ENCODE results near the gene ZNF780B. TPM values are rescaled to one million over a fixed set of nuclear protein-coding genes. Genes with fewer than 3 reads are reported as not detected.

Gene ZNF780B
- 10.4 TPM for total RNA-seq

- Histone ChIP-seq H3K4me1 (ENCODE audit: insufficient read depth, low read length) (peaks cover 17% of the 10 kb centered on the region), H3K9me3 (ENCODE audit: low read depth, low read length) (peaks cover 16% of the 10 kb centered on the region), H3K4me3 (ENCODE audit: low read length) (peak within 1 kb of the TSS; percentile 60), H3K27me3 (ENCODE audit: insufficient read depth, low read length) (peaks cover 11% of the 10 kb centered on the region)
Measured at GRCh38 chr19:40055832-40056504, at the start of gene ZNF780B. ZNF780B (minus strand) TSS chr19:40056231; CDS start chr19:40050332, 5,899 bp downstream.

GRCh38 chr19:40104754-40105153, 48.7 kb upstream of the ZNF780B start:
- no peak overlapping the region for H3K4me3 ChIP-seq (ENCODE audit: low read length)
- H3K9me3 ChIP-seq (ENCODE audit: low read depth, low read length) = no peaks in the 10 kb centered on the region
- H3K27me3 ChIP-seq (ENCODE audit: insufficient read depth, low read length) = no peaks in the 10 kb centered on the region
- no peaks in the 10 kb centered on the region for H3K4me1 ChIP-seq (ENCODE audit: insufficient read depth, low read length)

GRCh38 chr19:40103600-40103999, 47.6 kb upstream of the ZNF780B start:
- Histone ChIP-seq H3K4me1 (ENCODE audit: insufficient read depth, low read length) (no peaks in the 10 kb centered on the region), H3K9me3 (ENCODE audit: low read depth, low read length) (no peaks in the 10 kb centered on the region), H3K27me3 (ENCODE audit: insufficient read depth, low read length) (no peaks in the 10 kb centered on the region), H3K4me3 (ENCODE audit: low read length) (no peak overlapping the region)

- Histone ChIP-seq H3K9me3 (ENCODE audit: low read depth, low read length) (no peaks in the 10 kb centered on the region), H3K4me3 (ENCODE audit: low read length) (no peak overlapping the region), H3K4me1 (ENCODE audit: insufficient read depth, low read length) (no peaks in the 10 kb centered on the region), H3K27me3 (ENCODE audit: insufficient read depth, low read length) (peaks cover 4% of the 10 kb centered on the region)
Measured at GRCh38 chr19:40101813-40102212, 45.8 kb upstream of the ZNF780B start.

- no peak overlapping the region for H3K4me3 ChIP-seq (ENCODE audit: low read length)
- H3K9me3 ChIP-seq (ENCODE audit: low read depth, low read length) = no peaks in the 10 kb centered on the region
- H3K4me1 ChIP-seq (ENCODE audit: insufficient read depth, low read length) = peaks cover 11% of the 10 kb centered on the region
- peaks cover 4% of the 10 kb centered on the region for H3K27me3 ChIP-seq (ENCODE audit: insufficient read depth, low read length)
Measured at GRCh38 chr19:40093416-40093815, 37.4 kb upstream of the ZNF780B start.

GRCh38 chr19:40091205-40092129, 35.4 kb upstream of the ZNF780B start:
- H3K27me3 ChIP-seq (ENCODE audit: insufficient read depth, low read length) = no peaks in the 10 kb centered on the region
- no peaks in the 10 kb centered on the region for H3K9me3 ChIP-seq (ENCODE audit: low read depth, low read length)
- peaks cover 11% of the 10 kb centered on the region for H3K4me1 ChIP-seq (ENCODE audit: insufficient read depth, low read length)
- peak overlapping the region; percentile 66 for H3K4me3 ChIP-seq (ENCODE audit: low read length)

- Histone ChIP-seq H3K27me3 (ENCODE audit: insufficient read depth, low read length) (no peaks in the 10 kb centered on the region), H3K9me3 (ENCODE audit: low read depth, low read length) (no peaks in the 10 kb centered on the region), H3K4me1 (ENCODE audit: insufficient read depth, low read length) (peaks cover 11% of the 10 kb centered on the region), H3K4me3 (ENCODE audit: low read length) (peak within 1 kb of the TSS; percentile 66)
Measured at GRCh38 chr19:40090241-40091204, 34.5 kb upstream of the ZNF780B start, which contains the start of gene ZNF780A. ZNF780A (minus strand) TSS chr19:40090943; CDS start chr19:40084753, 6,190 bp downstream.

- H3K9me3 ChIP-seq (ENCODE audit: low read depth, low read length) = no peaks in the 10 kb centered on the region
- no peaks in the 10 kb centered on the region for H3K27me3 ChIP-seq (ENCODE audit: insufficient read depth, low read length)
- peaks cover 11% of the 10 kb centered on the region for H3K4me1 ChIP-seq (ENCODE audit: insufficient read depth, low read length)
- no peak overlapping the region for H3K4me3 ChIP-seq (ENCODE audit: low read length)
Measured at GRCh38 chr19:40089462-40089861, 33.4 kb upstream of the ZNF780B start.

GRCh38 chr19:40088299-40089047, 32.4 kb upstream of the ZNF780B start:
- Histone ChIP-seq H3K4me1 (ENCODE audit: insufficient read depth, low read length) (peaks cover 11% of the 10 kb centered on the region), H3K9me3 (ENCODE audit: low read depth, low read length) (no peaks in the 10 kb centered on the region), H3K4me3 (ENCODE audit: low read length) (no peak overlapping the region), H3K27me3 (ENCODE audit: insufficient read depth, low read length) (no peaks in the 10 kb centered on the region)

- H3K9me3 ChIP-seq (ENCODE audit: low read depth, low read length) = peaks cover 4% of the 10 kb centered on the region
- H3K4me3 ChIP-seq (ENCODE audit: low read length) = no peak overlapping the region
- H3K4me1 ChIP-seq (ENCODE audit: insufficient read depth, low read length) = peaks cover 28% of the 10 kb centered on the region
- no peaks in the 10 kb centered on the region for H3K27me3 ChIP-seq (ENCODE audit: insufficient read depth, low read length)
Measured at GRCh38 chr19:40084948-40085347, 28.9 kb upstream of the ZNF780B start.

GRCh38 chr19:40081411-40081810, 25.4 kb upstream of the ZNF780B start:
- no peaks in the 10 kb centered on the region for H3K27me3 ChIP-seq (ENCODE audit: insufficient read depth, low read length)
- H3K9me3 ChIP-seq (ENCODE audit: low read depth, low read length) = peaks cover 32% of the 10 kb centered on the region
- no peak overlapping the region for H3K4me3 ChIP-seq (ENCODE audit: low read length)
- peaks cover 19% of the 10 kb centered on the region for H3K4me1 ChIP-seq (ENCODE audit: insufficient read depth, low read length)

GRCh38 chr19:40080289-40080688, 24.3 kb upstream of the ZNF780B start:
- H3K27me3 ChIP-seq (ENCODE audit: insufficient read depth, low read length) = no peaks in the 10 kb centered on the region
- H3K4me3 ChIP-seq (ENCODE audit: low read length) = no peak overlapping the region

GRCh38 chr19:40078377-40078776, 22.3 kb upstream of the ZNF780B start:
- peaks cover 19% of the 10 kb centered on the region for H3K4me1 ChIP-seq (ENCODE audit: insufficient read depth, low read length)
- H3K27me3 ChIP-seq (ENCODE audit: insufficient read depth, low read length) = no peaks in the 10 kb centered on the region
- no peak overlapping the region for H3K4me3 ChIP-seq (ENCODE audit: low read length)
- H3K9me3 ChIP-seq (ENCODE audit: low read depth, low read length) = peaks cover 57% of the 10 kb centered on the region

More at GRCh38 chr19:40080289-40080688, 24.3 kb upstream of the ZNF780B start:
- peaks cover 38% of the 10 kb centered on the region for H3K9me3 ChIP-seq (ENCODE audit: low read depth, low read length)
- peaks cover 19% of the 10 kb centered on the region for H3K4me1 ChIP-seq (ENCODE audit: insufficient read depth, low read length)

- Histone ChIP-seq H3K4me3 (ENCODE audit: low read length) (no peak overlapping the region), H3K27me3 (ENCODE audit: insufficient read depth, low read length) (no peaks in the 10 kb centered on the region), H3K9me3 (ENCODE audit: low read depth, low read length) (peaks cover 27% of the 10 kb centered on the region), H3K4me1 (ENCODE audit: insufficient read depth, low read length) (no peaks in the 10 kb centered on the region)
Measured at GRCh38 chr19:40070058-40070457, 14.0 kb upstream of the ZNF780B start.

All from mononuclear cell (primary cell).